GM23338 (cell line): ENCODE data around the gene UGT1A7. TPM values are rescaled to one million over a fixed set of nuclear protein-coding genes. Genes with fewer than 3 reads are reported as not detected.

Experiments used
- ATAC-seq: fragments of 200-7000 bp; cut with Tn5 transposase; 3 replicates; pipeline ENCODE4 v1.9.1; 2020
- DNase-seq: peaks from one replicate; pipeline ENCODE4 v3.0.0-alpha.2; 2015; ENCODE audit warnings: low spot score
- H2AFZ ChIP-seq: fragments of 200-600 bp; sonication (generic); 2 replicates; pipeline ENCODE4 v1.8.0; 2016; ENCODE audit warnings: antibody characterized with exemption, mild to moderate bottlenecking, moderate library complexity
- H3F3A ChIP-seq: fragments of 200-600 bp; sonication (generic); replicated peaks from 2 replicates; pipeline ENCODE4 v1.8.0; 2017; ENCODE audit warnings: antibody characterized with exemption, mixed run types, low read depth
- H3K27ac ChIP-seq: fragments of 200-600 bp; sonication (generic); 2 replicates; pipeline ENCODE4 v1.6.1; 2016; ENCODE audit warnings: low read depth
- H3K27me3 ChIP-seq: fragments of 200-600 bp; sonication (generic); 2 replicates; pipeline ENCODE4 v1.8.0; 2016; ENCODE audit warnings: mild to moderate bottlenecking, mixed run types, moderate library complexity; ENCODE audit not compliant: insufficient read depth
- H3K36me3 ChIP-seq: fragments of 200-600 bp; sonication (generic); 2 replicates; pipeline ENCODE4 v1.8.0; 2016; ENCODE audit warnings: mild to moderate bottlenecking; ENCODE audit not compliant: insufficient read depth
- H3K4me1 ChIP-seq: fragments of 200-600 bp; sonication (generic); 2 replicates; pipeline ENCODE4 v1.8.0; 2016; ENCODE audit warnings: mild to moderate bottlenecking, moderate library complexity; ENCODE audit not compliant: insufficient read depth
- H3K4me2 ChIP-seq: fragments of 200-600 bp; sonication (generic); 2 replicates; pipeline ENCODE4 v1.7.1; 2017; ENCODE audit warnings: mixed run types
- H3K4me3 ChIP-seq: fragments of 200-600 bp; sonication (generic); 2 replicates; pipeline ENCODE4 v1.6.1; 2016; ENCODE audit warnings: mixed run types
- H3K79me2 ChIP-seq: fragments of 200-600 bp; sonication (generic); replicated peaks from 2 replicates; pipeline ENCODE4 v1.8.0; 2017; ENCODE audit warnings: mild to moderate bottlenecking; ENCODE audit not compliant: insufficient read depth
- H3K9me2 ChIP-seq: fragments of 200-600 bp; sonication (generic); 2 replicates; pipeline ENCODE4 v1.8.0; 2017; ENCODE audit not compliant: insufficient read depth
- H4K20me1 ChIP-seq: fragments of 200-600 bp; sonication (generic); replicated peaks from 2 replicates; pipeline ENCODE4 v1.8.0; 2017; ENCODE audit warnings: mild to moderate bottlenecking; ENCODE audit not compliant: insufficient read depth
- H3K27ac Mint-ChIP-seq: 2 replicates; pipeline ENCODE4 v1.8.0; 2020; ENCODE audit warnings: inconsistent platforms, mild to moderate bottlenecking, moderate library complexity, mixed read lengths
- H3K27me3 Mint-ChIP-seq: 3 replicates; pipeline ENCODE4 v1.8.0; 2022; ENCODE audit warnings: low read depth, mild to moderate bottlenecking, moderate library complexity, mixed read lengths, inconsistent platforms; ENCODE audit not compliant: insufficient read depth, poor library complexity
- H3K36me3 Mint-ChIP-seq: 3 replicates; pipeline ENCODE4 v1.8.0; 2021; ENCODE audit warnings: low read depth, mild to moderate bottlenecking, inconsistent platforms, moderate library complexity, mixed read lengths
- H3K4me1 Mint-ChIP-seq: 3 replicates; pipeline ENCODE4 v1.8.0; 2020; ENCODE audit warnings: mild to moderate bottlenecking, inconsistent platforms, mixed read lengths
- H3K4me3 Mint-ChIP-seq: 3 replicates; pipeline ENCODE4 v1.8.0; 2021; ENCODE audit warnings: moderate library complexity, mild to moderate bottlenecking, inconsistent platforms, mixed read lengths
- H3K9me3 Mint-ChIP-seq: 3 replicates; pipeline ENCODE4 v1.8.0; 2020; ENCODE audit warnings: moderate library complexity, mild to moderate bottlenecking, inconsistent platforms, mixed read lengths
- ETS1 ChIP-seq: IDR thresholded peaks from 2 replicates; pipeline ENCODE4 v1.6.1; 2016; ENCODE audit warnings: antibody characterized with exemption
- EZH2 ChIP-seq: fragments of 200-600 bp; sonication (generic); IDR thresholded peaks from one replicate; pipeline ENCODE4 v1.8.0; 2017; ENCODE audit warnings: antibody characterized with exemption, mild to moderate bottlenecking, low read depth; ENCODE audit not compliant: unreplicated experiment
- NANOG ChIP-seq: IDR thresholded peaks from 2 replicates; pipeline ENCODE4 v1.6.1; 2016; ENCODE audit warnings: antibody characterized with exemption, borderline replicate concordance
- POLR2AphosphoS5 ChIP-seq: IDR thresholded peaks from 2 replicates; pipeline ENCODE4 v1.6.1; 2016; ENCODE audit warnings: antibody characterized with exemption, low read depth
- STAT1 ChIP-seq: IDR thresholded peaks from one replicate; pipeline ENCODE4 v1.6.1; 2016; ENCODE audit warnings: antibody characterized with exemption; ENCODE audit not compliant: unreplicated experiment
- ZNF114 ChIP-seq: fragments of 250-450 bp; sonication (Bioruptor Pico); IDR thresholded peaks from 2 replicates; pipeline ENCODE4 v1.5.0; 2020; ENCODE audit warnings: mild to moderate bottlenecking, moderate library complexity
- ZNF331 ChIP-seq: fragments of 250-450 bp; sonication (Bioruptor Pico); IDR thresholded peaks from 2 replicates; pipeline ENCODE4 v1.5.0; 2020; ENCODE audit warnings: low read depth, mild to moderate bottlenecking, moderate library complexity
- ZNF462 ChIP-seq: fragments of 250-450 bp; sonication (Bioruptor Pico); IDR thresholded peaks from 2 replicates; pipeline ENCODE4 v1.5.0; 2020; ENCODE audit warnings: mild to moderate bottlenecking, moderate library complexity
- polyA plus RNA-seq: library from polyadenylated mRNA; unstranded; fragments of >200 nt; fragmentation: Nextera tagmentation; extraction: Ambion mirVana; gene quantifications from 2 replicates; pipeline ENCODE4 v1.2.1, GENCODE V29; 2016
- total RNA-seq: library from RNA; depleted of rRNA; stranded (reverse); fragments of >200 nt; shearing (Covaris generic); gene quantifications from 2 replicates; pipeline ENCODE4 v1.2.3, GENCODE V29; 2014

The UGT1A7 gene
- total and polyA plus RNA-seq, 2 experiments from 2014 or later = not detected

- TF ChIP-seq STAT1 = no peak
- TF ChIP-seq EZH2 = no peak
- no peak for TF ChIP-seq POLR2AphosphoS5
- no peak for TF ChIP-seq ETS1
- no peak for TF ChIP-seq NANOG
- TF ChIP-seq ZNF114 (CRISPR knock-in tag) = no peak
- no peak for TF ChIP-seq ZNF462 (CRISPR knock-in tag)
- TF ChIP-seq ZNF331 (CRISPR knock-in tag) = no peak
- Histone ChIP-seq H3K27ac (no peak overlapping the region), H3K9me2 (peaks cover 6% of the 10 kb centered on the region), H3K36me3 (no peaks in the 10 kb centered on the region), H3F3A (no peaks in the 10 kb centered on the region), H3K4me3 (no peak overlapping the region), H4K20me1 (no peaks in the 10 kb centered on the region), H3K4me1 (no peaks in the 10 kb centered on the region), H3K4me2 (no peak overlapping the region), H2AFZ (no peak overlapping the region), H3K79me2 (no peaks in the 10 kb centered on the region), H3K27me3 (no peaks in the 10 kb centered on the region)
- Mint-ChIP-seq H3K27me3 (peaks cover 12% of the 10 kb centered on the region), H3K27ac (no peak overlapping the region), H3K4me3 (no peak overlapping the region), H3K4me1 (no peaks in the 10 kb centered on the region; the same call in 2 of the 3 replicates), H3K9me3 (no peaks in the 10 kb centered on the region), H3K36me3 (no peaks in the 10 kb centered on the region)
- no peak for DNase-seq
- no peak for ATAC-seq
Measured at GRCh38 chr2:233816334-233816733, 134.6 kb downstream of the UGT1A7 start.
